NCI-H446 treated with DMSO at 0.1 percent for 48 hours (cell line): ENCODE data around the gene PRC1.
A peak's percentile ranks its signal among the peaks of the same experiment; 100 is the strongest.
"Not testable (repeated sequence)": the region's sequence is repeated elsewhere in the genome, so short reads cannot be mapped to it uniquely, and the experiment has no call there.

Source experiments
- DNase-seq: peaks from one replicate; lab custom pipeline; 2025; lab: John Stamatoyannopoulos, UW

PRC1 gene

GRCh38 chr15:90934256-90934948, 59.9 kb downstream of the PRC1 start:
- peak; percentile 52 for DNase-seq

GRCh38 chr15:90933301-90933700, 61.0 kb downstream of the PRC1 start:
- DNase-seq = no peak

- no peak for DNase-seq
These were observed 61.7 kb downstream of the PRC1 start for GRCh38 chr15:90932660-90932991.

- DNase-seq = peak; percentile 38
These were observed 62.3 kb downstream of the PRC1 start, which contains the start of gene HDDC3 for GRCh38 chr15:90931828-90932659. HDDC3 (minus strand) TSS chr15:90932549; CDS start chr15:90932540, 9 bp downstream.

GRCh38 chr15:90931575-90931827, 62.8 kb downstream of the PRC1 start:
- no peak for DNase-seq

GRCh38 chr15:90930861-90931574, 63.3 kb downstream of the PRC1 start:
- DNase-seq = no peak

- no peak for DNase-seq
These were observed 64.9 kb downstream of the PRC1 start for GRCh38 chr15:90929246-90930019.

GRCh38 chr15:90928106-90928505, 66.2 kb downstream of the PRC1 start:
- DNase-seq = not testable (repeated sequence)

GRCh38 chr15:90926766-90927165, 67.6 kb downstream of the PRC1 start:
- DNase-seq = not testable (repeated sequence)

GRCh38 chr15:90924375-90924774, 70.0 kb downstream of the PRC1 start:
- no peak for DNase-seq

GRCh38 chr15:90922712-90923322, 71.5 kb downstream of the PRC1 start:
- DNase-seq = not testable (repeated sequence)

GRCh38 chr15:90921887-90922286, 72.4 kb downstream of the PRC1 start:
- no peak for DNase-seq

GRCh38 chr15:90918835-90919234, 75.5 kb downstream of the PRC1 start:
- DNase-seq = no peak

- no peak for DNase-seq
These were observed 76.1 kb downstream of the PRC1 start for GRCh38 chr15:90918034-90918788.

GRCh38 chr15:90917569-90917968, 76.8 kb downstream of the PRC1 start:
- no peak for DNase-seq

- DNase-seq = no peak
These were observed 77.9 kb downstream of the PRC1 start for GRCh38 chr15:90916461-90916860.
